Heart left ventricle (tissue), 16 donors: ENCODE results near the gene KCNK2. TPM values are rescaled to one million over a fixed set of nuclear protein-coding genes. Genes with fewer than 3 reads are reported as not detected.

Experiments
- ATAC-seq, 4 donors: fragments of 200-7000 bp; cut with Tn5 transposase; one replicate each; pipeline ENCODE4 v1.9.1; 2020 to 2022; ENCODE audit warnings: moderate library complexity in 4 of 4, mild to moderate bottlenecking in 3 of 4, moderate number of reproducible peaks in 1 of 4
- DNase-seq, 5 donors: peaks; one replicate each; pipeline ENCODE4 v3.0.0-alpha.2; 2020
- H3K27ac ChIP-seq, 12 donors: fragments of 200-600 bp; sonication (generic) in 4 of 12; one replicate each; pipeline versions ENCODE4 v1.5.0 to v1.8.0; 2016 to 2022; ENCODE audit warnings: mild to moderate bottlenecking in 2 of 12
- H3K27me3 ChIP-seq, 9 donors: fragments of 200-600 bp; sonication (generic) in 2 of 9; one replicate each; pipeline versions ENCODE4 v1.5.1 to v1.8.0; 2016 to 2022; ENCODE audit warnings: mild to moderate bottlenecking in 3 of 9
- H3K36me3 ChIP-seq, 9 donors: fragments of 200-600 bp; sonication (generic) in 2 of 9; one replicate each; pipeline versions ENCODE4 v1.5.0 to v1.8.0; 2018 to 2022; ENCODE audit warnings: mild to moderate bottlenecking in 2 of 9
- H3K4me1 ChIP-seq, 12 donors: fragments of 200-600 bp; sonication (generic) in 4 of 12; one replicate each; pipeline versions ENCODE4 v1.5.0 to v1.8.0; 2016 to 2022; ENCODE audit warnings: mild to moderate bottlenecking in 3 of 12
- H3K4me3 ChIP-seq, 12 donors: fragments of 200-600 bp; sonication (generic) in 4 of 12; one replicate each; pipeline versions ENCODE4 v1.5.0 to v1.8.0; 2017 to 2022; ENCODE audit warnings: mild to moderate bottlenecking in 9 of 12, moderate library complexity in 4 of 12
- H3K9me3 ChIP-seq, 12 donors: fragments of 200-600 bp; sonication (generic) in 4 of 12; one replicate each; pipeline versions ENCODE4 v1.5.0 to v1.8.0; 2016 to 2022; ENCODE audit warnings: mild to moderate bottlenecking in 1 of 12
- CTCF ChIP-seq, 12 donors: fragments of 200-600 bp; sonication (generic) in 4 of 12; IDR thresholded peaks; one replicate each; pipeline versions ENCODE4 v1.5.0 to v1.8.0; 2018 to 2022; ENCODE audit warnings: antibody characterized with exemption in 12 of 12, mild to moderate bottlenecking in 5 of 12
- POLR2A ChIP-seq, 2 donors: fragments of 450-650 bp; IDR thresholded peaks; one replicate each; pipeline ENCODE4 v1.6.1; 2017; ENCODE audit warnings: antibody characterized with exemption in 2 of 2, mild to moderate bottlenecking in 2 of 2, moderate library complexity in 2 of 2
- WGBS, 4 donors: extraction: QIAGEN DNeasy Blood & Tissue Kit in 2 of 4; methylation state at CpG; one replicate each; pipeline versions ENCODE4 v1.1.5 to v1.1.7; 2013 to 2018; 5-methylcytosine and 5-hydroxymethylcytosine counted together
- intact Hi-C, 10 donors: fragments of 100-400 bp; cut with DNase I; formaldehyde crosslinking; loops; one replicate each; pipeline versions ENCODE4 v1.11.1 to v1.14.2; 2022
- polyA plus RNA-seq, 2 donors: library from polyadenylated mRNA; stranded (reverse); fragments of 200-250 nt; gene quantifications; one replicate each; pipeline ENCODE4 v1.2.3, GENCODE V29; 2013
- total RNA-seq, 9 donors: library from RNA; depleted of rRNA in 2 of 9; stranded (reverse); fragments of >200 nt in 2 of 9; fragmentation: NEBNext Ultra II Directional in 3 of 9; extraction: Animal tissue kit (Norgen Biotek cat#: 25700) in 3 of 9; gene quantifications; one replicate each; pipeline versions ENCODE4 v1.1.0 to v1.2.4, GENCODE V29; 2016 to 2023
- donor health status: ischemic (EF 13 %, LVEDD 7.1; RV severe dilation, severe dysfunction).
- donor health status: healthy with polysubstance abuse.
- donor health status: DM: no; HTN: yes; CAD: no.
- donor health status: DM: no; HTN: no; CAD: no.
- donor health status: ischemic (EF 25% LVEDD 6.9; RV normal size, moderate dysfunction).
- donor health status: ischemic (EF 25% LVEDD 5.7; RV mildly dilated, moderate dysfunction).
- donor health status: healthy.
- donor health status: DM: yes; HTN: yes; CAD: no.
- donor health status: ischemic (EF 35%, LVEDD 5.7; RV mildly dilated, moderate dysfunction).
- donor health status: nonischemic (EF 11% LVEDD 7.7; RV severe dilation, severe dysfunction).
- donor health status: DM: yes; HTN: yes; CAD: no.
- donor health status: PGD.
- donor health status: ischemic (EF 29% LVEDD 5.4; RV normal size, mild dysfunction).
- donor health status: nonischemic (EF 23%, LVEDD 6.1; RV moderate dilation, normal function).

The KCNK2 gene
- total and polyA plus RNA-seq, 11 donors = 0.04 to 1.3 (median 0.21) TPM; not detected in 3

GRCh38 chr1:215109171-215109570, 26.6 kb downstream of the KCNK2 start:
- 67 to 81% (median 74%) methylated on average over 5 of the region's 5 CpGs for WGBS, 4 donors
- Histone ChIP-seq H3K27ac (no peak overlapping the region), H3K27me3 (no peaks in the 10 kb centered on the region), H3K9me3 (peaks cover 0 to 22% (median 2%) of the 10 kb centered on the region in 12 donors), H3K36me3 (no peaks in the 10 kb centered on the region), H3K4me3 (no peak overlapping the region), H3K4me1 (no peaks in the 10 kb centered on the region)
- ATAC-seq = no peak
- intact Hi-C loops = no loop called here
- DNase-seq = no peak
- TF ChIP-seq CTCF (IDR thresholded peaks at IDR 0.05) = no peak
- no peak for TF ChIP-seq POLR2A (IDR thresholded peaks at IDR 0.05)

GRCh38 chr1:215111916-215112315, 29.4 kb downstream of the KCNK2 start:
- Histone ChIP-seq H3K4me1 (no peaks in the 10 kb centered on the region), H3K27ac (no peak overlapping the region), H3K4me3 (no peak overlapping the region), H3K36me3 (no peaks in the 10 kb centered on the region), H3K27me3 (no peaks in the 10 kb centered on the region), H3K9me3 (peaks cover 0 to 16% (median 0%) of the 10 kb centered on the region in 12 donors)
- ATAC-seq (no peak), DNase-seq (no peak)
- intact Hi-C loops = no loop called here
- TF ChIP-seq POLR2A (IDR thresholded peaks at IDR 0.05) = no peak
- no peak for TF ChIP-seq CTCF (IDR thresholded peaks at IDR 0.05)
- WGBS, 4 donors = 75 to 86% (median 83%) methylated on average over 3 of the region's 3 CpGs

- Histone ChIP-seq H3K27me3 (no peaks in the 10 kb centered on the region), H3K27ac (no peak overlapping the region), H3K4me1 (no peaks in the 10 kb centered on the region), H3K9me3 (peaks cover 0 to 4% (median 0%) of the 10 kb centered on the region in 12 donors), H3K36me3 (no peaks in the 10 kb centered on the region), H3K4me3 (no peak overlapping the region)
- no peak for TF ChIP-seq POLR2A (IDR thresholded peaks at IDR 0.05)
- no peak for TF ChIP-seq CTCF (IDR thresholded peaks at IDR 0.05)
- DNase-seq (no peak), ATAC-seq (no peak)
- intact Hi-C loops = no loop called here
- WGBS, 4 donors = 85 to 93% (median 90%) methylated on average over 3 of the region's 3 CpGs
Observed at GRCh38 chr1:215113776-215114153, 31.2 kb downstream of the KCNK2 start.

GRCh38 chr1:215114154-215114933, 31.8 kb downstream of the KCNK2 start:
- H3K4me1 ChIP-seq = no peaks in the 10 kb centered on the region
- WGBS, 4 donors = 70 to 83% (median 74%) methylated on average over 2 of the region's 2 CpGs
- peaks cover 0 to 4% (median 0%) of the 10 kb centered on the region in 12 donors for H3K9me3 ChIP-seq
- H3K4me3 ChIP-seq = no peak overlapping the region
- intact Hi-C loops = no loop called here
- no peaks in the 10 kb centered on the region for H3K27me3 ChIP-seq
- DNase-seq = no peak
- no peak for TF ChIP-seq POLR2A (IDR thresholded peaks at IDR 0.05)
- no peak for TF ChIP-seq CTCF (IDR thresholded peaks at IDR 0.05)
- no peak overlapping the region for H3K27ac ChIP-seq
- no peak for ATAC-seq
- H3K36me3 ChIP-seq = no peaks in the 10 kb centered on the region
